ENCODE results near the gene POU3F3.

GRCh38 chr2:104844807-104845551 is 8.9 kb upstream of the POU3F3 start:
- no peak for TF ChIP-seq EZH2phosphoT487 (IDR thresholded peaks at IDR 0.05; ENCODE audit: borderline replicate concordance, low read depth, low read length)
- TF ChIP-seq, protein P1, sequence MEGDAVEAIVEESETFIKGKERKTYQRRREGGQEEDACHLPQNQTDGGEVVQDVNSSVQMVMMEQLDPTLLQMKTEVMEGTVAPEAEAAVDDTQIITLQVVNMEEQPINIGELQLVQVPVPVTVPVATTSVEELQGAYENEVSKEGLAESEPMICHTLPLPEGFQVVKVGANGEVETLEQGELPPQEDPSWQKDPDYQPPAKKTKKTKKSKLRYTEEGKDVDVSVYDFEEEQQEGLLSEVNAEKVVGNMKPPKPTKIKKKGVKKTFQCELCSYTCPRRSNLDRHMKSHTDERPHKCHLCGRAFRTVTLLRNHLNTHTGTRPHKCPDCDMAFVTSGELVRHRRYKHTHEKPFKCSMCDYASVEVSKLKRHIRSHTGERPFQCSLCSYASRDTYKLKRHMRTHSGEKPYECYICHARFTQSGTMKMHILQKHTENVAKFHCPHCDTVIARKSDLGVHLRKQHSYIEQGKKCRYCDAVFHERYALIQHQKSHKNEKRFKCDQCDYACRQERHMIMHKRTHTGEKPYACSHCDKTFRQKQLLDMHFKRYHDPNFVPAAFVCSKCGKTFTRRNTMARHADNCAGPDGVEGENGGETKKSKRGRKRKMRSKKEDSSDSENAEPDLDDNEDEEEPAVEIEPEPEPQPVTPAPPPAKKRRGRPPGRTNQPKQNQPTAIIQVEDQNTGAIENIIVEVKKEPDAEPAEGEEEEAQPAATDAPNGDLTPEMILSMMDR (conservative IDR thresholded peaks at IDR 0.05; ENCODE audit: low read length) = no peak
